CD8-positive, alpha-beta memory T cell (primary cell): ENCODE results near the gene NANOS2. TPM values are rescaled to one million over a fixed set of nuclear protein-coding genes. Genes with fewer than 3 reads are reported as not detected.

Experiments
- CTCF ChIA-PET: fragments of 350-600 bp; sonication (Branson Sonifier 250); formaldehyde crosslinking; loops from one replicate; lab custom pipeline; 2021; ENCODE audit warnings: antibody characterized with exemption; lab: Charles Lee
- POLR2A ChIA-PET: fragments of 350-600 bp; sonication (Branson Sonifier 250); formaldehyde crosslinking; loops from one replicate; lab custom pipeline; 2021; ENCODE audit warnings: antibody characterized with exemption; lab: Charles Lee
- DNase-seq, 5 donors: peaks; one replicate each; pipeline versions ENCODE4 v3.0.0 to v3.0.0-alpha.2; 2020 to 2022; ENCODE audit warnings: mixed read lengths in 1 of 5
- H3K27ac ChIP-seq: one replicate; pipeline ENCODE4 v1.7.0; 2013; ENCODE audit warnings: low read depth, mild to moderate bottlenecking, low read length, moderate library complexity
- H3K27me3 ChIP-seq: 2 replicates; pipeline ENCODE4 v1.7.0; 2013; ENCODE audit warnings: low read length, mild to moderate bottlenecking; ENCODE audit not compliant: insufficient read depth, poor library complexity, severe bottlenecking
- H3K36me3 ChIP-seq: 2 replicates; pipeline ENCODE4 v1.7.0; 2013; ENCODE audit warnings: mild to moderate bottlenecking, low read length, moderate library complexity; ENCODE audit not compliant: insufficient read depth
- H3K4me1 ChIP-seq: 2 replicates; pipeline ENCODE4 v1.7.0; 2013; ENCODE audit warnings: mild to moderate bottlenecking, low read length, moderate library complexity; ENCODE audit not compliant: insufficient read depth
- H3K4me3 ChIP-seq: 2 replicates; pipeline ENCODE4 v1.7.0; 2013; ENCODE audit warnings: mild to moderate bottlenecking, low read length
- H3K9me3 ChIP-seq: 2 replicates; pipeline ENCODE4 v1.7.0; 2013; ENCODE audit warnings: mild to moderate bottlenecking, low read length
- H3K27ac Mint-ChIP-seq, 8 donors: one replicate each; pipeline ENCODE4 v1.8.0; 2020 to 2021; ENCODE audit warnings: mixed read lengths in 8 of 8, mild to moderate bottlenecking in 6 of 8, inconsistent platforms in 3 of 8, moderate library complexity in 3 of 8
- H3K27me3 Mint-ChIP-seq, 2 donors: one replicate each; pipeline ENCODE4 v1.8.0; 2020 to 2021; ENCODE audit warnings: mixed read lengths in 2 of 2, mild to moderate bottlenecking in 1 of 2, moderate library complexity in 1 of 2
- H3K36me3 Mint-ChIP-seq, 3 donors: one replicate each; pipeline ENCODE4 v1.8.0; 2020 to 2021; ENCODE audit warnings: mixed read lengths in 3 of 3, inconsistent platforms in 1 of 3, mild to moderate bottlenecking in 1 of 3
- H3K4me1 Mint-ChIP-seq, 3 donors: one replicate each; pipeline ENCODE4 v1.8.0; 2020 to 2021; ENCODE audit warnings: mixed read lengths in 3 of 3, inconsistent platforms in 1 of 3, mild to moderate bottlenecking in 1 of 3
- H3K4me3 Mint-ChIP-seq, 7 donors: one replicate each; pipeline ENCODE4 v1.8.0; 2020 to 2021; ENCODE audit warnings: mixed read lengths in 7 of 7, mild to moderate bottlenecking in 6 of 7, moderate library complexity in 4 of 7, inconsistent platforms in 2 of 7
- H3K9me3 Mint-ChIP-seq, 5 donors: one replicate each; pipeline ENCODE4 v1.8.0; 2020 to 2022; ENCODE audit warnings: mixed read lengths in 5 of 5, mild to moderate bottlenecking in 3 of 5, moderate library complexity in 2 of 5, inconsistent platforms in 1 of 5
- polyA plus RNA-seq: library from polyadenylated mRNA; unstranded; fragments of 300-500 nt; fragmentation: Illumina TruSeq; gene quantifications from one replicate; pipeline ENCODE4 v1.2.3, GENCODE V29; 2021
- total RNA-seq, 2 experiments: library from RNA; stranded (reverse); gene quantifications; one replicate each; pipeline ENCODE4 v1.2.3, GENCODE V29; 2021

Gene NANOS2
- total and polyA plus RNA-seq, 3 experiments from 2014 or later: not detected

- Mint-ChIP-seq H3K27ac (peak overlapping the region; percentile 92 to 99 (median 99)), H3K36me3 (peaks cover 0 to 21% (median 4%) of the 10 kb centered on the region in 3 donors), H3K27me3 (peaks cover 0 to 3% of the 10 kb centered on the region in 2 donors), H3K9me3 (no peaks in the 10 kb centered on the region), H3K4me1 (peaks cover 16 to 36% (median 22%) of the 10 kb centered on the region in 3 donors), H3K4me3 (peak overlapping the region; percentile 92 to 99 (median 96))
- Histone ChIP-seq H3K27me3 (no peaks in the 10 kb centered on the region), H3K4me1 (peaks cover 31% of the 10 kb centered on the region), H3K36me3 (no peaks in the 10 kb centered on the region), H3K4me3 (peak overlapping the region; percentile 92), H3K9me3 (no peaks in the 10 kb centered on the region), H3K27ac (peak overlapping the region; percentile 83)
- POLR2A ChIA-PET: interaction anchor here (2.2 to 2.6 kb wide), 2 partner anchors 15 to 23 kb away, joined by 19 to 22 read pairs; partner anchors contain the start of genes FOXA3, MYPOP and SYMPK
- DNase-seq: no peak
- CTCF ChIA-PET: interaction anchor here (1.5 to 2.7 kb wide), 2 partner anchors 16 to 24 kb away, joined by 9 to 16 read pairs; partner anchors contain the start of genes FOXA3, MYPOP and SYMPK
These were observed 27.3 kb downstream of the NANOS2 start for GRCh38 chr19:45887200-45887710.

- Mint-ChIP-seq H3K4me1 (peaks cover 16 to 36% (median 22%) of the 10 kb centered on the region in 3 donors), H3K4me3 (peak overlapping the region; percentile 92 to 99 (median 96)), H3K27me3 (peaks cover 0 to 3% of the 10 kb centered on the region in 2 donors), H3K27ac (peak overlapping the region; percentile 92 to 99 (median 99)), H3K9me3 (no peaks in the 10 kb centered on the region), H3K36me3 (peaks cover 0 to 21% (median 4%) of the 10 kb centered on the region in 3 donors)
- no peaks in the 10 kb centered on the region for H3K36me3 ChIP-seq
- no peaks in the 10 kb centered on the region for H3K27me3 ChIP-seq
- peaks cover 34% of the 10 kb centered on the region for H3K4me1 ChIP-seq
- ChIA-PET CTCF (interaction anchor here (0.8 to 2.7 kb wide), 6 partner anchors 9 to 130 kb away, joined by 3 to 16 read pairs (median 6); partner anchors contain the start of genes FOXA3, MYPOP, SIX5 and SYMPK), POLR2A (interaction anchor here (0.6 to 2.6 kb wide), 8 partner anchors 15 to 885 kb away, joined by 3 to 22 read pairs (median 4); partner anchors contain the start of genes FOXA3, MYPOP, QPCTL and RELB)
- H3K4me3 ChIP-seq: peak overlapping the region; percentile 92
- peak; percentile 81 to 92 (median 90) for DNase-seq
- peak overlapping the region; percentile 83 for H3K27ac ChIP-seq
- no peaks in the 10 kb centered on the region for H3K9me3 ChIP-seq
These were observed 28.0 kb downstream of the NANOS2 start for GRCh38 chr19:45886427-45887199.

- ChIA-PET POLR2A (interaction anchor here (0.6 to 2.6 kb wide), 8 partner anchors 16 to 885 kb away, joined by 3 to 22 read pairs (median 4); partner anchors contain the start of genes FOXA3, MYPOP, QPCTL and RELB), CTCF (interaction anchor here (0.8 to 2.7 kb wide), 7 partner anchors 10 to 131 kb away, joined by 3 to 16 read pairs (median 5); partner anchors contain the start of genes FOXA3, MYPOP, SIX5 and SYMPK)
- peaks cover 0 to 3% of the 10 kb centered on the region in 2 donors for H3K27me3 Mint-ChIP-seq
- Histone ChIP-seq H3K27ac (peak within 1 kb of the TSS; percentile 83), H3K9me3 (no peaks in the 10 kb centered on the region), H3K27me3 (no peaks in the 10 kb centered on the region), H3K36me3 (no peaks in the 10 kb centered on the region), H3K4me3 (peak within 1 kb of the TSS; percentile 92), H3K4me1 (peaks cover 34% of the 10 kb centered on the region)
- no peaks in the 10 kb centered on the region for H3K9me3 Mint-ChIP-seq
- peaks cover 0 to 21% (median 4%) of the 10 kb centered on the region in 3 donors for H3K36me3 Mint-ChIP-seq
- peak within 1 kb of the TSS; percentile 92 to 99 (median 99) for H3K27ac Mint-ChIP-seq
- peak within 1 kb of the TSS; percentile 92 to 99 (median 96) for H3K4me3 Mint-ChIP-seq
- peaks cover 16 to 36% (median 22%) of the 10 kb centered on the region in 3 donors for H3K4me1 Mint-ChIP-seq
- DNase-seq: peak; percentile 81 to 94 (median 89)
These were observed 28.8 kb downstream of the NANOS2 start, which contains the start of gene IRF2BP1 for GRCh38 chr19:45885556-45886426. IRF2BP1 (minus strand) TSS chr19:45886141; CDS start chr19:45885774, 367 bp downstream.

- Mint-ChIP-seq H3K27ac (peak overlapping the region in 3 of 8 donors; percentile 38 to 66 (median 41)), H3K9me3 (no peaks in the 10 kb centered on the region), H3K27me3 (peaks cover 0 to 4% of the 10 kb centered on the region in 2 donors), H3K4me1 (peaks cover 16 to 36% (median 22%) of the 10 kb centered on the region in 3 donors), H3K36me3 (peaks cover 0 to 16% (median 4%) of the 10 kb centered on the region in 3 donors), H3K4me3 (peak overlapping the region; percentile 12 to 57 (median 53))
- CTCF ChIA-PET: interaction anchor here (1.0 to 2.7 kb wide), 5 partner anchors 11 to 132 kb away, joined by 3 to 16 read pairs (median 5); partner anchors contain the start of genes FOXA3 and MYPOP
- Histone ChIP-seq H3K36me3 (no peaks in the 10 kb centered on the region), H3K4me3 (peak overlapping the region; percentile 55), H3K4me1 (peaks cover 34% of the 10 kb centered on the region), H3K27me3 (no peaks in the 10 kb centered on the region), H3K9me3 (no peaks in the 10 kb centered on the region), H3K27ac (peak overlapping the region; percentile 83)
- DNase-seq: peak in 2 of 5 donors; percentile 25 to 55
- POLR2A ChIA-PET: interaction anchor here (1.3 to 2.6 kb wide), 4 partner anchors 15 to 793 kb away, joined by 3 to 22 read pairs (median 11); partner anchors contain the start of genes FOXA3, MYPOP and SYMPK
These were observed 29.7 kb downstream of the NANOS2 start for GRCh38 chr19:45884682-45885555.

- peaks cover 16 to 36% (median 22%) of the 10 kb centered on the region in 3 donors for H3K4me1 Mint-ChIP-seq
- no peak for DNase-seq
- peaks cover 0 to 16% (median 4%) of the 10 kb centered on the region in 3 donors for H3K36me3 Mint-ChIP-seq
- Histone ChIP-seq H3K27me3 (no peaks in the 10 kb centered on the region), H3K4me3 (no peak overlapping the region), H3K4me1 (peaks cover 34% of the 10 kb centered on the region), H3K36me3 (no peaks in the 10 kb centered on the region), H3K27ac (no peak overlapping the region), H3K9me3 (no peaks in the 10 kb centered on the region)
- H3K27ac Mint-ChIP-seq: peak overlapping the region in 4 of 8 donors; percentile 46 to 91 (median 62)
- H3K9me3 Mint-ChIP-seq: no peaks in the 10 kb centered on the region
- H3K4me3 Mint-ChIP-seq: peak overlapping the region; percentile 67 to 87 (median 77)
- POLR2A ChIA-PET: no interaction called here
- peaks cover 0 to 8% of the 10 kb centered on the region in 2 donors for H3K27me3 Mint-ChIP-seq
- CTCF ChIA-PET: interaction anchor here (0.7 to 2.7 kb wide), 5 partner anchors 19 to 133 kb away, joined by 3 to 16 read pairs (median 3); partner anchors contain the start of genes FOXA3 and MYPOP
These were observed 30.5 kb downstream of the NANOS2 start for GRCh38 chr19:45883881-45884681.

- Histone ChIP-seq H3K4me3 (no peak overlapping the region), H3K4me1 (peaks cover 34% of the 10 kb centered on the region), H3K9me3 (no peaks in the 10 kb centered on the region), H3K27ac (no peak overlapping the region), H3K36me3 (no peaks in the 10 kb centered on the region), H3K27me3 (peaks cover under 1% of the 10 kb centered on the region)
- Mint-ChIP-seq H3K9me3 (no peaks in the 10 kb centered on the region), H3K27me3 (peaks cover 4 to 8% of the 10 kb centered on the region in 2 donors), H3K4me1 (peaks cover 16 to 36% (median 22%) of the 10 kb centered on the region in 3 donors), H3K4me3 (peak overlapping the region; percentile 67 to 87 (median 77)), H3K27ac (peak overlapping the region in 7 of 8 donors; percentile 46 to 91 (median 73)), H3K36me3 (peaks cover 0 to 16% (median 4%) of the 10 kb centered on the region in 3 donors)
- no peak for DNase-seq
- CTCF ChIA-PET: interaction anchor here (0.7 to 1.8 kb wide), 5 partner anchors 9 to 134 kb away, joined by 3 to 14 read pairs (median 5); partner anchors contain the start of gene MYPOP
- POLR2A ChIA-PET: no interaction called here
These were observed 31.0 kb downstream of the NANOS2 start for GRCh38 chr19:45883586-45883880.
